HUES6 (cell line): ENCODE results near the gene DPY19L3.
"Not testable (repeated sequence)": the region's sequence is repeated elsewhere in the genome, so short reads cannot be mapped to it uniquely, and the experiment has no call there.

ENCODE experiments used
- H3K27ac ChIP-seq: 2 replicates; pipeline ENCODE4 v1.7.0; 2013; ENCODE audit warnings: low read depth, mild to moderate bottlenecking, low read length, inconsistent platforms
- H3K27me3 ChIP-seq: 2 replicates; pipeline ENCODE4 v1.6.1; 2013; ENCODE audit warnings: low read length; ENCODE audit not compliant: control insufficient read depth, insufficient read depth
- H3K36me3 ChIP-seq: 2 replicates; pipeline ENCODE4 v1.6.1; 2013; ENCODE audit warnings: low read length; ENCODE audit not compliant: control insufficient read depth, insufficient read depth
- H3K4me1 ChIP-seq: 2 replicates; pipeline ENCODE4 v1.6.1; 2013; ENCODE audit warnings: low read length; ENCODE audit not compliant: control insufficient read depth, insufficient read depth
- H3K4me3 ChIP-seq: 2 replicates; pipeline ENCODE4 v1.5.1; 2013; ENCODE audit warnings: low read depth, low read length
- H3K9ac ChIP-seq: one replicate; pipeline ENCODE4 v1.6.1; 2013; ENCODE audit warnings: mild to moderate bottlenecking, low read length
- H3K9me3 ChIP-seq: 2 replicates; pipeline ENCODE4 v1.6.1; 2013; ENCODE audit warnings: low read depth, low read length; ENCODE audit not compliant: control insufficient read depth, insufficient read depth

The DPY19L3 gene

GRCh38 chr19:32469795-32470194 is 64.2 kb downstream of the DPY19L3 start:
- no peak overlapping the region for H3K9ac ChIP-seq
- H3K4me3 ChIP-seq: no peak overlapping the region
- H3K27ac ChIP-seq: no peak overlapping the region
- H3K27me3 ChIP-seq: no peaks in the 10 kb centered on the region
- no peaks in the 10 kb centered on the region for H3K4me1 ChIP-seq
- peaks cover 54% of the 10 kb centered on the region for H3K36me3 ChIP-seq
- no peaks in the 10 kb centered on the region for H3K9me3 ChIP-seq

GRCh38 chr19:32471095-32471494 is 65.5 kb downstream of the DPY19L3 start:
- 0 out of 2 replicates have a peak, but pooled peaks cover 5% of the 10 kb centered on the region for H3K4me1 ChIP-seq
- H3K9ac ChIP-seq: no peak overlapping the region
- H3K36me3 ChIP-seq: peaks cover 59% of the 10 kb centered on the region
- no peak overlapping the region for H3K27ac ChIP-seq
- H3K27me3 ChIP-seq: no peaks in the 10 kb centered on the region
- H3K4me3 ChIP-seq: no peak overlapping the region
- no peaks in the 10 kb centered on the region for H3K9me3 ChIP-seq

- Histone ChIP-seq H3K4me1 (0 out of 2 replicates have a peak, but pooled peaks cover 5% of the 10 kb centered on the region), H3K4me3 (no peak overlapping the region), H3K36me3 (peaks cover 54% of the 10 kb centered on the region), H3K27ac (no peak overlapping the region), H3K9me3 (no peaks in the 10 kb centered on the region), H3K9ac (no peak overlapping the region), H3K27me3 (no peaks in the 10 kb centered on the region)
Observed at GRCh38 chr19:32471811-32472210, 66.2 kb downstream of the DPY19L3 start.

GRCh38 chr19:32475141-32476031 is 69.8 kb downstream of the DPY19L3 start:
- H3K27ac ChIP-seq: no peak overlapping the region
- peaks cover 60% of the 10 kb centered on the region for H3K36me3 ChIP-seq
- H3K4me1 ChIP-seq: 0 out of 2 replicates have a peak, but pooled peaks cover 5% of the 10 kb centered on the region
- H3K9ac ChIP-seq: peak overlapping the region; percentile 30
- no peaks in the 10 kb centered on the region for H3K9me3 ChIP-seq
- no peaks in the 10 kb centered on the region for H3K27me3 ChIP-seq
- H3K4me3 ChIP-seq: no peak overlapping the region

GRCh38 chr19:32476032-32476350 is 70.4 kb downstream of the DPY19L3 start:
- Histone ChIP-seq H3K27me3 (no peaks in the 10 kb centered on the region), H3K27ac (no peak overlapping the region)

GRCh38 chr19:32480321-32480720 is 74.8 kb downstream of the DPY19L3 start:
- Histone ChIP-seq H3K27ac (no peak overlapping the region), H3K9me3 (no peaks in the 10 kb centered on the region), H3K4me1 (0 out of 2 replicates have a peak, but pooled peaks cover 4% of the 10 kb centered on the region), H3K4me3 (no peak overlapping the region), H3K27me3 (no peaks in the 10 kb centered on the region), H3K36me3 (peaks cover 81% of the 10 kb centered on the region), H3K9ac (no peak overlapping the region)

More at GRCh38 chr19:32476032-32476350, 70.4 kb downstream of the DPY19L3 start:
- Histone ChIP-seq H3K4me3 (no peak overlapping the region), H3K9me3 (no peaks in the 10 kb centered on the region), H3K4me1 (0 out of 2 replicates have a peak, but pooled peaks cover 5% of the 10 kb centered on the region), H3K9ac (no peak overlapping the region), H3K36me3 (peaks cover 63% of the 10 kb centered on the region)

- H3K36me3 ChIP-seq: peaks cover 86% of the 10 kb centered on the region
- H3K9me3 ChIP-seq: no peaks in the 10 kb centered on the region
Observed at GRCh38 chr19:32483574-32483973, 78.0 kb downstream of the DPY19L3 start.

GRCh38 chr19:32489971-32490370 is 84.4 kb downstream of the DPY19L3 start:
- H3K4me1 ChIP-seq: no peaks in the 10 kb centered on the region
- no peak overlapping the region for H3K9ac ChIP-seq
- no peak overlapping the region for H3K27ac ChIP-seq
- peaks cover under 1% of the 10 kb centered on the region; the same call in 1 of the 2 replicates for H3K9me3 ChIP-seq
- peaks cover 24% of the 10 kb centered on the region for H3K36me3 ChIP-seq
- no peak overlapping the region for H3K4me3 ChIP-seq
- no peaks in the 10 kb centered on the region for H3K27me3 ChIP-seq

More at GRCh38 chr19:32483574-32483973, 78.0 kb downstream of the DPY19L3 start:
- Histone ChIP-seq H3K4me1 (no peaks in the 10 kb centered on the region), H3K27me3 (no peaks in the 10 kb centered on the region), H3K4me3 (no peak overlapping the region), H3K27ac (no peak overlapping the region), H3K9ac (no peak overlapping the region)

- Histone ChIP-seq H3K4me1 (no peaks in the 10 kb centered on the region), H3K27me3 (no peaks in the 10 kb centered on the region), H3K9me3 (0 out of 2 replicates have a peak, but pooled peaks cover 2% of the 10 kb centered on the region), H3K9ac (no peak overlapping the region), H3K36me3 (no peaks in the 10 kb centered on the region), H3K27ac (no peak overlapping the region), H3K4me3 (no peak overlapping the region)
Observed at GRCh38 chr19:32497391-32497790, 91.8 kb downstream of the DPY19L3 start.

- no peaks in the 10 kb centered on the region for H3K36me3 ChIP-seq
- H3K9ac ChIP-seq: no peak overlapping the region
- H3K4me1 ChIP-seq: no peaks in the 10 kb centered on the region
- H3K4me3 ChIP-seq: no peak overlapping the region
- H3K9me3 ChIP-seq: 0 out of 2 replicates have a peak, but pooled peaks cover 2% of the 10 kb centered on the region
- no peak overlapping the region for H3K27ac ChIP-seq
- H3K27me3 ChIP-seq: no peaks in the 10 kb centered on the region
Observed at GRCh38 chr19:32498648-32499200, 93.2 kb downstream of the DPY19L3 start.

GRCh38 chr19:32512498-32512897 is 106.9 kb downstream of the DPY19L3 start:
- H3K4me3 ChIP-seq, H3K4me1 ChIP-seq, H3K9me3 ChIP-seq, H3K9ac ChIP-seq, H3K27me3 ChIP-seq, H3K36me3 ChIP-seq, H3K27ac ChIP-seq: not testable (repeated sequence)
